ENCODE results near the gene CPNE9. TPM values are rescaled to one million over a fixed set of nuclear protein-coding genes. Genes with fewer than 3 reads are reported as not detected.

CPNE9 gene
- total and polyA plus RNA-seq, 2 donors from 2014 or later = 0.16 to 0.19 TPM

GRCh38 chr3:9686050-9686550 is 17.5 kb upstream of the CPNE9 start:
- no peak overlapping the region for H3K27ac ChIP-seq (ENCODE audit: low read depth in 2 of 2, low read length in 2 of 2)
- no peaks in the 10 kb centered on the region for H3K9me3 ChIP-seq (ENCODE audit: control insufficient read depth in 2 of 3, insufficient read depth in 1 of 3, low read length in 3 of 3)
- H3K4me3 ChIP-seq (ENCODE audit: low read length in 3 of 3) = no peak overlapping the region
- intact Hi-C loops (cut with DNase I) = no loop called here
- no peak for TF ChIP-seq CTCF (IDR thresholded peaks at IDR 0.05; ENCODE audit: borderline replicate concordance, extremely low read depth, insufficient read depth)
- DNase-seq (no peak), FAIRE-seq (no peak)
- no peak overlapping the region for H3K9ac ChIP-seq (ENCODE audit: low read length in 3 of 3)
- H3K36me3 ChIP-seq (ENCODE audit: control insufficient read depth in 2 of 3, insufficient read depth in 3 of 3, low read length in 3 of 3) = peaks cover 4 to 80% (median 76%) of the 10 kb centered on the region in 3 donors
- peaks cover 0 to 4% (median 0%) of the 10 kb centered on the region in 3 donors for H3K4me1 ChIP-seq (ENCODE audit: control insufficient read depth in 2 of 3, insufficient read depth in 2 of 3, low read depth in 1 of 3, low read length in 3 of 3)
- no peaks in the 10 kb centered on the region for H3K27me3 ChIP-seq (ENCODE audit: control insufficient read depth, insufficient read depth, low read length)

GRCh38 chr3:9686703-9687102 is 16.9 kb upstream of the CPNE9 start:
- DNase-seq = peak in 1 of 5 donors; percentile 27
- TF ChIP-seq CTCF (IDR thresholded peaks at IDR 0.05; ENCODE audit: borderline replicate concordance, extremely low read depth, insufficient read depth) = no peak

GRCh38 chr3:9687514-9687913 is 16.1 kb upstream of the CPNE9 start:
- no peak for DNase-seq
- Histone ChIP-seq H3K27ac (ENCODE audit: low read depth in 2 of 2, low read length in 2 of 2) (no peak overlapping the region), H3K4me3 (ENCODE audit: low read length in 3 of 3) (no peak overlapping the region), H3K9ac (ENCODE audit: low read length in 3 of 3) (no peak overlapping the region), H3K27me3 (ENCODE audit: control insufficient read depth, insufficient read depth, low read length) (no peaks in the 10 kb centered on the region), H3K9me3 (ENCODE audit: control insufficient read depth in 2 of 3, insufficient read depth in 1 of 3, low read length in 3 of 3) (no peaks in the 10 kb centered on the region), H3K36me3 (ENCODE audit: control insufficient read depth in 2 of 3, insufficient read depth in 3 of 3, low read length in 3 of 3) (peaks cover 0 to 88% (median 75%) of the 10 kb centered on the region in 3 donors), H3K4me1 (ENCODE audit: control insufficient read depth in 2 of 3, insufficient read depth in 2 of 3, low read depth in 1 of 3, low read length in 3 of 3) (no peaks in the 10 kb centered on the region)
- no peak for TF ChIP-seq CTCF (IDR thresholded peaks at IDR 0.05; ENCODE audit: borderline replicate concordance, extremely low read depth, insufficient read depth)
- intact Hi-C loops (cut with DNase I) = no loop called here
- FAIRE-seq = no peak

More at GRCh38 chr3:9686703-9687102, 16.9 kb upstream of the CPNE9 start:
- no peak for FAIRE-seq
- Histone ChIP-seq H3K27ac (ENCODE audit: low read depth in 2 of 2, low read length in 2 of 2) (no peak overlapping the region), H3K27me3 (ENCODE audit: control insufficient read depth, insufficient read depth, low read length) (no peaks in the 10 kb centered on the region), H3K9me3 (ENCODE audit: control insufficient read depth in 2 of 3, insufficient read depth in 1 of 3, low read length in 3 of 3) (no peaks in the 10 kb centered on the region), H3K9ac (ENCODE audit: low read length in 3 of 3) (no peak overlapping the region), H3K4me3 (ENCODE audit: low read length in 3 of 3) (no peak overlapping the region), H3K4me1 (ENCODE audit: control insufficient read depth in 2 of 3, insufficient read depth in 2 of 3, low read depth in 1 of 3, low read length in 3 of 3) (no peaks in the 10 kb centered on the region), H3K36me3 (ENCODE audit: control insufficient read depth in 2 of 3, insufficient read depth in 3 of 3, low read length in 3 of 3) (peaks cover 0 to 80% (median 76%) of the 10 kb centered on the region in 3 donors)
- intact Hi-C loops (cut with DNase I) = no loop called here

- no peak for TF ChIP-seq CTCF (IDR thresholded peaks at IDR 0.05; ENCODE audit: borderline replicate concordance, extremely low read depth, insufficient read depth)
- Histone ChIP-seq H3K36me3 (ENCODE audit: control insufficient read depth in 2 of 3, insufficient read depth in 3 of 3, low read length in 3 of 3) (peaks cover 0 to 89% (median 77%) of the 10 kb centered on the region in 3 donors), H3K4me1 (ENCODE audit: control insufficient read depth in 2 of 3, insufficient read depth in 2 of 3, low read depth in 1 of 3, low read length in 3 of 3) (no peaks in the 10 kb centered on the region), H3K27me3 (ENCODE audit: control insufficient read depth, insufficient read depth, low read length) (no peaks in the 10 kb centered on the region), H3K9me3 (ENCODE audit: control insufficient read depth in 2 of 3, insufficient read depth in 1 of 3, low read length in 3 of 3) (no peaks in the 10 kb centered on the region), H3K9ac (ENCODE audit: low read length in 3 of 3) (no peak overlapping the region), H3K4me3 (ENCODE audit: low read length in 3 of 3) (no peak overlapping the region), H3K27ac (ENCODE audit: low read depth in 2 of 2, low read length in 2 of 2) (no peak overlapping the region)
- intact Hi-C loops (cut with DNase I) = no loop called here
- FAIRE-seq = no peak
- peak in 1 of 5 donors; percentile 53 for DNase-seq
Observed at GRCh38 chr3:9688961-9689360, 14.7 kb upstream of the CPNE9 start.
